Left ventricle myocardium superior (tissue), 1 donor: ENCODE measurements around the gene RTTN. TPM values are rescaled to one million over a fixed set of nuclear protein-coding genes. Genes with fewer than 3 reads are reported as not detected.
A peak's percentile ranks its signal among the peaks of the same experiment; 100 is the strongest.
"Not testable (repeated sequence)": the region's sequence is repeated elsewhere in the genome, so short reads cannot be mapped to it uniquely, and the experiment has no call there.

Experiments used
- ATAC-seq: fragments of 200-7000 bp; cut with Tn5 transposase; one replicate; pipeline ENCODE4 v1.9.1; 2020; ENCODE audit warnings: mild to moderate bottlenecking, moderate library complexity
- DNase-seq: peaks from one replicate; pipeline ENCODE4 v3.0.0-alpha.2; 2020
- intact Hi-C: fragments of 100-400 bp; cut with micrococcal nuclease; formaldehyde crosslinking; loops from one replicate; pipeline ENCODE4 v1.11.0; 2022
- total RNA-seq: library from RNA; stranded (reverse); fragmentation: NEBNext Ultra II Directional; extraction: Animal tissue kit (Norgen Biotek cat#: 25700); gene quantifications from one replicate; pipeline ENCODE4 v1.2.1, GENCODE V29; 2021
- donor health status: DM: no; HTN: yes; CAD: no; lungs with severe emphysema.

RTTN gene
- total RNA-seq, 1 donor from 2014 or later: 6.8 TPM

DNA sequence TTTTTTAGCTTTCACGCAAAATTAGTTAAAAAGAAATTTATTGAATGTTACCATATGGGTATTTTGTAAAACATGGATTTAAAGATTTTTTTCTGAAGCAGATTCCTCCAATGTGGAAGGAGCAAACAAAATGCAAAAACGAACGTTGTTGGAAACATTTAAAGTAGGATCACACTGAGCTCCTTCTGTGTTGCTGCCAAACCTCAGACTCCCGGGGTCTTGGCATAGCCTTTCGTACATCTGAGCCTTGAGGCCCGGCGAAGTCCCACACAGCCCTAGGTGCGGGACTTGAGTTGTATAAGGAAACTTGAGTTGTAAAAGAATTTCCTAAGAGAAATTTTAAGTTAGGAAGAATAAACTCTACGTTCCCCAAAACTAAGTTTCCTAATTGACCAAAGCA lies 205.8 kb downstream of the RTTN start:
- intact Hi-C loops: no loop called here
- ATAC-seq (no peak), DNase-seq (no peak)

DNA sequence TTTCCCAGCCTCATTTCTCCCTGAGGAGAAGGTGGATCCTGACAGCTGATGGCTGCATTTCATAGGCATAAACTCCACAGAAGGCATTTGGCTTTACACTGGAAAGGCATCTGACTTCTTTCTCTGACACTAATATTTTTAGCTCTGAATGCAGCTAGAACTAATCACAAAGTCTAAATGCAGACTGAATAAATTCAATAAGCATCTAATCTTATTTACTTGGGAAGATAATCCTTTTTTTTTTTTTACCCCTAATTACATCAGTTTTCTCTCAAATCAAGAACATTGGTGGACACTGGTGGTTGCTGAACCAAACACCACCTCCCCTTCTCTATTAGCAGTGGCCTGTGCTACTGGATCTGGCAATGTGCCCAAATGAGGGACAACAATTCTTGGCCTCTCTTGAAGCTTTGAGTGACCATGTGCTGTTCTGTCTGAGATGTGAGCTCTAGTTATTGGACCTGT lies 206.9 kb downstream of the RTTN start:
- ATAC-seq: peak; percentile 95

DNA sequence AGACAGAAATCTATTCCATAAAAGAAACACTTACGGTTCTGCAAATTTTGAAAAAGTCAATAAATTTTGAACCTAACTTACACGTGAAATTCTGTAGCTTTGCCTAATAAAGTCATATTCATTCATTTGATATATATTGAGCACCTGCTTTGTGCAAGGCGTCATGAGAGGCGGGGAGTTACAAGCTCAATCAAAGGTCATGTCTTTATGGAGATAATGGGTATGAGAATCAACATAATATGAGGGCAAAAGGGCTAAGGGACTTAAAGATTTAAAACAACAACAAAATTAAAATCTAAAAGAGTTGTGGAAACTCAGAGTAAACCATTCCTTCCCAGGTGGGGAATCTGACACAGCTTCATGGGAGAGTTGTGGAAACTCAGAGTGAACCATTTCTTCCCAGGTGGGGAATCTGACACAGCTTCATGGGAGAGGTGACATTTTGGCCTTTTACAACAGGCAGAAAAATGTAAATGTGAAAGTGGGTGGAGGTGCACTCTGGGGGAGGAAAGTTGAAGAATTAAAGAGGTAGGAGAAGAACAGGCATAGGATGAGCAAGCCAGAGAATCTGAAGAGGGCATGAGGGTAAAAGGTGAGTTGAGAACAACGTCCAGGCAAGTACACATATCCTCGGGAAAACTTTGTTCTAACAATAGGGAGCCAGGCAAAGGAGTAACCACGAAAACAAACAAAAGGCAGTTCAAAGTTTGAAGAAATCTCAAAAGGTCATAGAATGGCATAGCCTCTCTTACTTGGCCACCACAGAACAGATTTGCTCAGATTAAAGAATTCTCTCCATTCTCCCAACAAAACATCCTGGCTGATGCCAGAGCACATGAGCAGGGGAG lies 208.3 kb downstream of the RTTN start:
- no peak for ATAC-seq
- DNase-seq: no peak
- intact Hi-C loops: no loop called here

More for the DNA sequence above, 206.9 kb downstream of the RTTN start:
- intact Hi-C loops: no loop called here
- no peak for DNase-seq

DNA sequence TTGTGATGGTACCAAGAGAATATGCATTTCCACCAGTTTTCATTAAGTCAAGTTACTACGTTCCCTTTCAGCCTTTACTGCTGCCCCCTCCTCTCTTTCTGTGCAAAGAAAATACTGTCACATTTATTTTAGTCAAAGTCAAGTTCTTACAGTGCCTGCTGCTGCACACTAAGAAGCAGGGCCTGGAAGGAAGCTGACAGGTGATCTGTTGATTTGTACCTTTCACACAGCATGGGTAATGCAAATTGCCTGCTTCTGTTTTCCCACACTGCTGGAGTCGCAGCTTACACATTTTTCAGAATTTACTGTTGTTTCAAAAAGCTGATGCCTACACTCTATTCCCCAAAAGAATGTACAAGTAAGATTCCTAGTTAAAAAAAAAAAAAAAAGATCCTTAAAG lies 209.1 kb downstream of the RTTN start:
- intact Hi-C loops: no loop called here
- ATAC-seq (no peak), DNase-seq (no peak)

DNA sequence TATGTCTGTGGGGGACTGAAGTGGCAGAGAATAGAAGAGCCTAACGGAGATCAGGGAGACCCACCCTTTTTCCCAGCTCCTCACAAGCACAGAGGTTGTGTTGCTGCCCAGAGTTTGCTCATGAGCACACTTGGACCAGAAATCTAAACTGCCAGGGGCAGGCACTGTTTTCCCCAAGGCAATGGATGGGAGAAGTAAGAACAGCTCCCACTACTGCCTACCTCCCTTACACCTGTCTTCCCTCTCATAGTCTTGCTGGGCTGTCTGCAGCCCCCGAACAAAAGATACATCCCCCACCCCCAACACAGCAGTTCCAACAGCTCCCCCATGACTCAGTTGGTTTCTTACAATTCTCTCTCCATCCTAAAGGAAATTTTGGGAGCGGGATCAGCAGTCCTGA lies 209.7 kb downstream of the RTTN start:
- ATAC-seq (no peak), DNase-seq (no peak)
- intact Hi-C loops: no loop called here

DNA sequence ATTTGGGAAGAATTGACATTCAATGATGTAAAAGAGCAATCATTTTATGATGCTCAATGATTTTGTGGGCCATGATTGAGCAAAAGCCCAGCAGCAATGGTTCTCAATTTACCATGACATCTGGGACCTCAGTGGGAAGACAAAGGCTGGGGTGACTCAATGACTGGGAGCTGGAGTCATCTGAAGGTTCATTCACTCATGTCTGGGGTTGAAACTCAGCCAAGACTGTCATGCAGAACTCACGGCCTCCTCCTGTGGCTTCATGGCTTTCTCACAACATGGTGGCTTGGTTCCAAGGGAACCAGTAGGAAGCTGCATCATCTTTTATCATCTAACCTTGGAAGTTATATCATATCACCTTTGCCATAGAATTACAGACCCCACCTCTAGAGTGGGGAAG lies 212.7 kb downstream of the RTTN start:
- DNase-seq: no peak
- intact Hi-C loops: no loop called here
- ATAC-seq: no peak

DNA sequence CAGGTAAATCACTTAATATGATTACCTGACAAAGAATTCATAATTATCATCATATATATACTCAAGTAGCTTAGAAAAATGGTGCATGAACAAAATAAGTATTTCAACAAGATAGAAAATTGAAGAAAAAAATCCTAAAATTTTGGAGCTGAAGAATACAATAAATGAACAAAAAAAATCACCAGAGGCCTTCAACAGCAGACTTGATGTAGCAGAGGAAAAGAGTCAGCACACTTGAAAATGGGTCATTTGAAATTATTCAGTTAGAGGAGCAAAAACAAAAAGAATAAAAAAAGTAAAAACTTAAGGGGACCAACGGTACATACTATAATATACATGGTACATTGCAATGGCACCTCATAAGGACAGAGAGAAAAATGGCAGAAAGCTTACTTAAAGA lies 217.6 kb downstream of the RTTN start:
- DNase-seq: no peak
- intact Hi-C loops: no loop called here
- no peak for ATAC-seq

DNA sequence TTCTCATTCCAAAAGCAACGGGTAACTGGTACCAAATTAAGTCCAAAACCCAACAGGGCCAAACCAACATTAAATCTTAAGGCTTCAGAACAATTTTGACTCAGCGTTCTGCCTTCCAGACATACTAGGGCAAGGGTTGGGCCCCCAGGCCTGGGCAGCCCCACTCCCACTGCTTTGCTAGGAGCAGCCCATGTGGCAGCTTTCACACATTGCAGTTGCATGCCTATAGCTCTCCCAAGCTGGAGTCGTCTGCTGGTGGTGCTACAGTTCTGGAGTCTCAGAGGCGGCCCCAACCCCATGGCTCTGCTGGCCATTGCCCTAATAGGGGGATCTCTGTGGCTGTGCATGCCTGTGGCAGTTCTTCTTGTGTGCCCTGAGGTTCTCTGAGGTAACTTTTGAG lies 220.2 kb downstream of the RTTN start:
- intact Hi-C loops: no loop called here
- DNase-seq: no peak
- ATAC-seq: no peak

DNA sequence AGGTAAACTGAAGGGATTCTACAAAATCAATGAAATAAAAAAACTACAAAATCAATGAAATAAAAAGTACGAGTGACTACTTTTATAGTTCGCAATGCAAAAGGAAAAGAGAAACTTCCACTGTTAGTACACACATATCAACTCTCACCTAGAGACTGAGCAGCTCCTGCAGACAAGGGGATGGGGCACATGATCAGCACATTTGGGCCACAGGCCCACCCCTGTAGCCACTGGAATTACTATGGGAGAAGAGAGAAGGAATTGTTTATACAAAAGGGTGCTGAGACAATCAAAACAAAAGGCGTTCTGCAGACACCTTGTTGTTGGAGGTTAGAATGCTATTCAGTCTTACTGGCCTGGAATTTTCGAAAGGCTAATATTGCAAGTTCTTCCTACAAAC lies 223.1 kb downstream of the RTTN start:
- intact Hi-C loops: no loop called here
- ATAC-seq (peak; percentile 43), DNase-seq (no peak)

DNA sequence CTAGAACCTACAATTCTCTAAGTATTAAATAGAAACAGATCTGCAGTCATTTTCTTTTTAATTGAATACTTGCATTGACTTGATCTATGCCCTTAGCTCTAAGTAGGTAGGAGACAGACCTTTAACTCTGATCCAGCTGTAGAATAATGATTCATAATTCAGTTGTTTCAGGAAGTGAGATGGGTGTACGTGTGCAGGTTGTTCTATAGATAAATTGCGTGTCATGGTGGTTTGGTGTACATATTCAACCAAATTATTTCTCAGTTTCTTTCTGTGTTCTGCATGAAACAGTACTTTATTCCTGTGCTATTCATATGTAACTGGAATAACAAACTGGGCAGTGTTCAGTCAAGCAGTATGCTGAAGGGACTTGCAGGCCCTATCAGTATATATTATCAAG lies 223.5 kb downstream of the RTTN start:
- ATAC-seq (no peak), DNase-seq (no peak)
- intact Hi-C loops: no loop called here

DNA sequence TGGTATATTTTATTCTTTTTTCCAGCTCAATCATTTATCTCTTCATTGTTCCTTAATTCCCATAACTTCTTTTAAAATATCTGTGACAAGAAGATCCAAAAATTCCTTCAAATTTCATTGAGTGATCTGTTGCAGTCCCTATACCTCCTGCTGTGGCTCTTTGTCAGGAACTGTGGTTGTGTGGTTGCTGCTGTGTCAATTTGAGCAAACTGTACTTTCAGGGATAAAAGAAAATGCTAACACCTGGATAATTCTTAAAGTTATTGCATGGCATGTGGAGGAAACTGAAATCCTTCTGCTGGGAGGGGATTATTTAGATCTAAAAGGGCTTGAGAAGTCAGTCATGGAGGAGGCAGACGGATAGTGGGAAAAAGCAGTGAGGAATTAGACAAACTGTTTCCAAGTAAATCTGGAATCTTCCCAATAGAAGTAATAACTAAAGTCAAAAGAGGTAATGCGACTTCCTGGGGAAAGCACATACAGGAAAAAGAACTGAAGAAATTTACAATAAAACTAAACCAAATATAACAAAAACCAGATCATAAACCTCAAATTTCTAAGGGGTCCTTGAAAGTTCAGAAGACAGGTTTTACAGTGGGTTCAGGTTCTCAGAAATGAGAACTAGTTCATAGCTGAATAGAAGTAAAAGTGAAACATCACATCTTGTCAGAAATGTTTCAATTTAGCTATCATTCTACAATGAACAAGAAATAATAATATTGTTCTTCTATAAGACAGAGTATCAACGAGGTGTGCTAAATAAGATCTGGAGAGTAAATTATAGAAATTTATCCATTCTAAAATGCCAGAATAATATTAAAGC lies 224.3 kb downstream of the RTTN start:
- ATAC-seq (no peak), DNase-seq (no peak)
- intact Hi-C loops: no loop called here

DNA sequence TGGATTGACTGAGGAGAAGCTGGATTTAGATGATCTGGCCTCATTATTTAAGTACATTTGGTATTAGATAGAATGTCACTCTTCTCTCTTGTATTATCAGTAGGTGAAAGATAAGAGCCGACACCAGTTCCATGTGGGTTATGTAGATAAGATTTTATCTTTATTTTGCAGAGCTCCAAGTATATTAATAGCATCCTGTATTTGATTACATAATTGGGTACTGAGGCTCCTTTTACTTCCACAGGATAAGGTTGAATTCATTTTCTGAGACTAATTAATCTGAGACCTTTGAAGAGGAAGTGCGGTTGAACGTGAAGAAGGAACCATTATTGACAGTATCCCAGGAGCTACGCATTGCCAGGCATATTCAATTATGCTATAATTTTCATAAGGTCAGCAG lies 225.0 kb downstream of the RTTN start:
- intact Hi-C loops: no loop called here
- DNase-seq: no peak
- ATAC-seq: no peak

DNA sequence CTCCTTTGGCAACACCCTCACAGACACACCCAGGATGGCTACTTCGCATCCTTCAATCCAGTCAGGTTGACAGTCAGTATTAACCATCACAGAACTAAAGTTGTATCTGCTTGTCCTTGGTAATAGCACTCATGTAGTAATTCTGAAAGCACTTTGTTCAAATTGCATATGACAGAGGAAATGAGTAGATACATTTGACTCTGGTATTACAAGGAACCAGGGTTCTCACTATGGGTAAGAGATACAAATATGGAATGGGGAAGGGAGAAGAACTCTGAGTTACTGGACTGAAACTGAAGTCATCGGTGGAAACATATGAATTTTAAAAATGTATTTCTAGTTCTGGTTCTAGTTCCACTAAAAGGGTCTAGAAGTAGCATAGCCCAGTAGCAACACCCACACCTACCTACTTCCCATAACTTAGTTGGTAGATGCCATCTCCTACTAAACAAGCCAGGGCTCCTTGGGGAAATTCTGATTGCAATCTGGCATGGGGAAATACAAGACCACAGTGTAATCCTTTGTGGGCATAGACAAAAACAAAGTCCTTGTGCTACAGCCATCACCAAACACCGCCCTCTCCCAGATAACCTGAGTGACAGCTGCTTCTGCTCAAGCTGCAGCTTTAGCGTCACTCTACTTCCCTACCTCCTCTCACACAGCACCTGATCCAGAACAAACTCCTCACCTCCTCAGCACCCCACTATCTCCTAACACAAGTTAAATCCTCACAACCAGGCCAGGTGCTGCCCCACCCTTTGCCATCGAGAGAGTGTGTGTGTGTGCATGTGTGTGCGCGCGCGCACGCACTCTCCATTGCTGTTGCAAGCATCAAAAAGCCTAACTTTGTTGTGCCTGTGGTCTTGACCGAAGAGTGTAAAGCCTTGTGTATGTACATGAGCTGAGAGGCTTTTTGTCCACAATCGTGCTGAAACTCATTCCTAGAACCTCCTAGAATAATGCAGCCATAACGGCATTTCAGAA lies 226.5 kb downstream of the RTTN start:
- intact Hi-C loops: no loop called here
- ATAC-seq: no peak
- no peak for DNase-seq

DNA sequence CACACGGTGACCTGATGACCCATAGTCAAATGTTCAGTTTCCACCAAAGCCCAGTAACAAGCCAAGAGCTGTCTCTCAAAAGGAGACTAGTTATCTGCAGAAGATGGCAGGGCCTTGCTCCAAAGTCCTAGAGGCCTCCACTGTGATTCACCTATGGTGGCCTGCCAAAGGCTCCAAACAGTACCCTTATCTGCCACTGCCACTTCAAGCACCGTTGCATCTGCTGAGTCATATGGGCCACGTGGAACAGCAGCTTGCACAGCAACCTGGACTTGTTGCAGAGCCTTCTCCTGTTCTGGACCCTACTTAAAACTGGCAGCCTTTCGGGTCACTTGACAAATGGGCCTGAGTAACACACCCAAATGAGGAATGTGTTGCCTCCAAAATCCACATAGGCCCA lies 230.2 kb downstream of the RTTN start:
- DNase-seq, intact Hi-C loops, ATAC-seq: not testable (repeated sequence)

DNA sequence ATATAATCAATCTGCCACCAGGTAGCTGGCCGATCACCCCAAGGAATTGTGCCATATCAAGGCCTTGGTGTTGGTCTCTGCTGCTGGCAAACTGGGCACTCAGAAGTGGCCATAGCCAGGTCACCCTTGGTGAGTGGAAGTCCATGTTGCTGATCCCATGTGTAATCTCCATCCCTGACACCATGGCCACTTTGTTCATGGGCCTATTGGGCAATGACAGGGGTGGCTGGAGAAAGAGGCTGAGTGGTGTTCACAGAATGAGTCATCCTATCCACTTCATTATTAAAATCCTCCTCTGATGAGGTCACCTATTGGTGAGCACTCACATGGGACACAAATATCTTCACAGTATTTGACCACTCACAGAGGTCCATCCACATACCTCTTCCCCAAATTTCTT lies 231.1 kb downstream of the RTTN start:
- ATAC-seq: no peak

DNA sequence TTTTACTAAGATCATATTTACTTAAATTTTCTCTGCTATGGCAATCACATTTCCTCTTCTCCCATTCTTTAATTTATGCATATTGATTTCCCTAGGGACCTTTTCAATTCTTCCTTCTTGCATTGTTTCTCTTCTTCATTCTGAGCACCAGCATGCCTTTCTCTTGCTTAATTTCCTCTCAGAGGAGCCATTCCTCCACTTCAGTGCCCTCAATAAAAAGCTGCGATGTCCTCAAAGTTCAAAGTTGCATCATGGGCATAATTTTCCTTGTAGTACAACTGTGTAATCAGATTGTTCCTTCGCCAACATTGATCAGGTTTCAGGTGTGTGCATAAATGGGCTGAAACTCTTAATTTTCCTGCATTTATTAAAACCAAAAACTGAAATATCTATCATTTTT lies 236.0 kb downstream of the RTTN start:
- intact Hi-C loops: no loop called here
- DNase-seq (no peak), ATAC-seq (no peak)

More for the DNA sequence above, 231.1 kb downstream of the RTTN start:
- intact Hi-C loops: no loop called here
- no peak for DNase-seq

DNA sequence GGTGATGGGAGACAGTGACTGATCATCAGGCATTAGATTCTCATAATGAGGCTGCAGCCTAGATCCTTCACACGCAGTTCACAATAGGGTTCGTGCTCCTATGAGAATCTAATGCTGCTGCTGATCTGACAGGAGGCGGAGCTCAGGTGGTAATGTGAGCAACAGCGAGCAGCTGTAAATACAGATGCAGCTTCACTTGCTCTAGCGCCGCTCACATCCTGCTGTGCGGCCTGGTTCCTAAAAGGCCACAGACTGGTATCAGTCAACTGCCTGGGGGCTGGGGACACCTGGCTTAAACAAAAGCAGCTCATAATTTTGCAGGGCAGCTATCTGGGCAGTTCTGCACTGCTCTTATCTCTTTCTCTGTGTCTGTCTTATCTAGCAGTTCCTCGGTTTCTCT lies 237.4 kb downstream of the RTTN start:
- intact Hi-C loops: no loop called here
- no peak for ATAC-seq
- DNase-seq: no peak

DNA sequence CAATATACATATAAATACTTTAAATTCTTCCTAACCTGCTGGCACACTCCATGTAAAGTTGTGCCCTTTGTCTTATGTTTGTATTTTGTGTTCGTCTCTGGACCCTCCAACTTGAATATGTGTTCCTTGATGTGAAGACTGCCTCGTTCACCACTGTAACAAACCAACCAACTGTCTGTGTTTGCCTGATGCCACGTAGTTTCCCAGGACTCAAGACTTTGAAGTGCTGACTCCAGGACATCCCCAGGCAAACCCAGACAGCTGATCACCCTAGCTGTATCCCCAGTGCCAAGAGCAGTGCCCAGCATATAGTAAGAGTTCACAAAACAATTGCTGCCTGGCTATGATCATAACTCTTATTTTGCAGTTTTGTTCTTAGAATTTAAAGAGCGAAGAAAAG lies 242.3 kb downstream of the RTTN start:
- ATAC-seq (no peak), DNase-seq (no peak)
- intact Hi-C loops: no loop called here

DNA sequence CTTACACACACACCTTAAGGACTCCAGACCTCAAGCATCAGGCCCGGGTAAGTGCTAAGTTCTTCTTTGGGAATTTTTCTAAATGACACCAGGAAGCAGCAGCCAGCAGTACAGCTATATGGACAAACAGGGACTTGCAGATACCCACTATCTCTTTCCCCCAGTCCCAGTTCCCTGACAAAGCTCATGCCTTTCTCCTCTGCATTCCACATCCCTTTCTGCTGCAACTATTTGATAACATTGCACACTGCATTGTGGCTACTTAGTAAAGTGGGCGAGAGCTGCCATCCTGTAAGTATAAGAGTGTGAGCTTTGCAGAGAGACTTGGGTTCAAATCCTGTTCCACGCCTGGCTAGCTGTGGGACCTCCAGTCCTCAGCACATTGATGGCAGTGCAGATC lies 243.8 kb downstream of the RTTN start:
- DNase-seq: no peak
- intact Hi-C loops: no loop called here
- no peak for ATAC-seq
